ENCODE results near the gene PTPRK.

DNA sequence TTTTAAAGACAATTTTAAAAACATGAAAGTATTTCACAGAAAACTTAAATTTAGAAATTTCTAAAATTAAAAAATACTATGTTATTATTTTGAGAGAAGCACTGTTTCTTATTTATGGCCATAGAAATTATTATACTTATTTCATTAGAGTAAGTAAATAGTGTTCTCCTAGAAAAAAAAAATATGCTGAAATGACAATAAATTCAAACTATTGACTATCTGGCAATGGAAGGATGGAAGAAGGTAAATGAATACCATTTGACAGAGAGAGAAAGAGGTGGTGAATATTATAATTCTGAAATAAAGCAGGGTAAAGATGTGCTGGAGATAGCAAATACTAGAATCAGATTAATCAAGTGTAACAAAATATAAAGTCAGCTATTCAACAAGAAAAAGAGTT lies 294.8 kb downstream of the PTPRK start:
- TF ChIP-seq, protein P1, sequence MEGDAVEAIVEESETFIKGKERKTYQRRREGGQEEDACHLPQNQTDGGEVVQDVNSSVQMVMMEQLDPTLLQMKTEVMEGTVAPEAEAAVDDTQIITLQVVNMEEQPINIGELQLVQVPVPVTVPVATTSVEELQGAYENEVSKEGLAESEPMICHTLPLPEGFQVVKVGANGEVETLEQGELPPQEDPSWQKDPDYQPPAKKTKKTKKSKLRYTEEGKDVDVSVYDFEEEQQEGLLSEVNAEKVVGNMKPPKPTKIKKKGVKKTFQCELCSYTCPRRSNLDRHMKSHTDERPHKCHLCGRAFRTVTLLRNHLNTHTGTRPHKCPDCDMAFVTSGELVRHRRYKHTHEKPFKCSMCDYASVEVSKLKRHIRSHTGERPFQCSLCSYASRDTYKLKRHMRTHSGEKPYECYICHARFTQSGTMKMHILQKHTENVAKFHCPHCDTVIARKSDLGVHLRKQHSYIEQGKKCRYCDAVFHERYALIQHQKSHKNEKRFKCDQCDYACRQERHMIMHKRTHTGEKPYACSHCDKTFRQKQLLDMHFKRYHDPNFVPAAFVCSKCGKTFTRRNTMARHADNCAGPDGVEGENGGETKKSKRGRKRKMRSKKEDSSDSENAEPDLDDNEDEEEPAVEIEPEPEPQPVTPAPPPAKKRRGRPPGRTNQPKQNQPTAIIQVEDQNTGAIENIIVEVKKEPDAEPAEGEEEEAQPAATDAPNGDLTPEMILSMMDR (IDR thresholded peaks at IDR 0.05) = no peak
- no peak for TF ChIP-seq EZH2 (IDR thresholded peaks at IDR 0.05; ENCODE audit: borderline replicate concordance, insufficient read depth, low read depth, low read length, poor library complexity, severe bottlenecking)
